Choroid plexus epithelial cell (primary cell): ENCODE measurements around the gene SHISA4.
A peak's percentile ranks its signal among the peaks of the same experiment; 100 is the strongest.
"Not testable (repeated sequence)": the region's sequence is repeated elsewhere in the genome, so short reads cannot be mapped to it uniquely, and the experiment has no call there.

Experiments used
- DNase-seq: peaks from one replicate; pipeline ENCODE4 v3.0.0-alpha.2; 2010; ENCODE audit warnings: low read depth
- H3K4me3 ChIP-seq: 2 replicates; pipeline ENCODE4 v1.5.1; 2011; ENCODE audit warnings: low read depth, mild to moderate bottlenecking, control low read depth, low read length, moderate library complexity
- TF ChIP-seq, protein P1 (sequence below): conservative IDR thresholded peaks from 2 replicates; pipeline ENCODE4 v1.5.1; 2011; ENCODE audit warnings: low read depth, mild to moderate bottlenecking, control low read depth, inconsistent platforms, low read length, moderate library complexity

The SHISA4 gene, protein sequence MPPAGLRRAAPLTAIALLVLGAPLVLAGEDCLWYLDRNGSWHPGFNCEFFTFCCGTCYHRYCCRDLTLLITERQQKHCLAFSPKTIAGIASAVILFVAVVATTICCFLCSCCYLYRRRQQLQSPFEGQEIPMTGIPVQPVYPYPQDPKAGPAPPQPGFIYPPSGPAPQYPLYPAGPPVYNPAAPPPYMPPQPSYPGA

DNA sequence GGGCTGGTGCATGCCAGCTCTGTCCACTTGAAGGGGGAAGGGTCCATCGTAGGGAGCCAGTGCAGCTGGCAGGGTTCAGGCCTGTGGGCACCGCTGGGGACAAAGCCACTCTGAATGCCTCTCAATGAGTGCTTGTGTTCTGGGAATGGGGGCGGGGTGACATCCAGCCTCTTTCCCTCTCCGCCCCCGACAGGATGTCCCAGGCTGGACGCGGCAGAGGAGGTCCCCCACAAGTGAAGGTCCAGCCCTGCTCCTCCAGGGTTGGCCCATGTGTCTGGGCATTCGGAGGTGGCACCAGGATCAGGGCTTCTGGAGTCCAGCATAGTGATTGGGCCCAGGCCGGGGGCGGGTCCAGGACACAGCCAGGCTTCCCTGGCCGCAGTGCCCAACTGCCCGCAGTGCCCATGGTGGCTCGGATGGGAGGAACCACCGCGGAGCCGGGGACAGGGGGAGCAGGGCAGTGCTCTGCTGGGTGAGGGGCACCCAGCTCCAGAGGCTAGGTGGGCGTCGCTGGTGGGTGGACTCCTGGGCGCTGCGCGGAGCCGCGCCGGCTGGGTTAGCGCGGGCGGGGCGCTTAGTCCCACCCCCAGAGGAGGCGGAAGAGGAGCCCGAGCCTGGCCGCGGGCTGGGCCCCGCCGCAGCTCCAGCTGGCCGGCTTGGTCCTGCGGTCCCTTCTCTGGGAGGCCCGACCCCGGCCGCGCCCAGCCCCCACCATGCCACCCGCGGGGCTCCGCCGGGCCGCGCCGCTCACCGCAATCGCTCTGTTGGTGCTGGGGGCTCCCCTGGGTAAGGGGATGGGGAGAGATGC, at the start of gene SHISA4:
Gene SHISA4, plus strand, starts transcription at position 617 of the 808 bp plus-strand sequence. Its CDS starts 97 bp downstream, at position 714.
- H3K4me3 ChIP-seq = peak within 1 kb of the TSS; percentile 80
- peak; percentile 30 for DNase-seq
- TF ChIP-seq, protein P1, sequence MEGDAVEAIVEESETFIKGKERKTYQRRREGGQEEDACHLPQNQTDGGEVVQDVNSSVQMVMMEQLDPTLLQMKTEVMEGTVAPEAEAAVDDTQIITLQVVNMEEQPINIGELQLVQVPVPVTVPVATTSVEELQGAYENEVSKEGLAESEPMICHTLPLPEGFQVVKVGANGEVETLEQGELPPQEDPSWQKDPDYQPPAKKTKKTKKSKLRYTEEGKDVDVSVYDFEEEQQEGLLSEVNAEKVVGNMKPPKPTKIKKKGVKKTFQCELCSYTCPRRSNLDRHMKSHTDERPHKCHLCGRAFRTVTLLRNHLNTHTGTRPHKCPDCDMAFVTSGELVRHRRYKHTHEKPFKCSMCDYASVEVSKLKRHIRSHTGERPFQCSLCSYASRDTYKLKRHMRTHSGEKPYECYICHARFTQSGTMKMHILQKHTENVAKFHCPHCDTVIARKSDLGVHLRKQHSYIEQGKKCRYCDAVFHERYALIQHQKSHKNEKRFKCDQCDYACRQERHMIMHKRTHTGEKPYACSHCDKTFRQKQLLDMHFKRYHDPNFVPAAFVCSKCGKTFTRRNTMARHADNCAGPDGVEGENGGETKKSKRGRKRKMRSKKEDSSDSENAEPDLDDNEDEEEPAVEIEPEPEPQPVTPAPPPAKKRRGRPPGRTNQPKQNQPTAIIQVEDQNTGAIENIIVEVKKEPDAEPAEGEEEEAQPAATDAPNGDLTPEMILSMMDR = no peak

GRCh38 chr1:201839089-201839488, 49.6 kb upstream of the SHISA4 start:
- H3K4me3 ChIP-seq, DNase-seq: not testable (repeated sequence)

- TF ChIP-seq, protein P1 = no peak
- DNase-seq = no peak
- H3K4me3 ChIP-seq = no peak overlapping the region
Measured at GRCh38 chr1:201840055-201840454, 48.6 kb upstream of the SHISA4 start.

DNA sequence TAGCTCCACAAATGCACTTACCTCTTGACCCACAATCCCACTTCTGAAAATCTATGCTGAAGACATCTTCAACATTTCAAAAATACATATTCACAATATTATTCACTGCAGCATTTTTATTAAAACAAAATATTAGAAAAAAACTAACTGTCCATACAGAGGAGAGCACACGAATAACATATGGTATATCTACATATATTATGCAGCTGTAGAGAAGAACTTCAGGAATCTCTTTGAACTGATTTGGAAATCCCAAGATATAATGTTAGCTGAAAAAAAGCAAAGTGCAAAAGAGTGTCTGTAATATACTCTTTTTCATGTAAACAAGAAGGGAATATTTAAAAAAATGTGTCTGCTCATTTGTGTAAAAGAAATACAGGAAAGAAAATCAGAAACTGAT, 48.2 kb upstream of the SHISA4 start:
- H3K4me3 ChIP-seq = no peak overlapping the region
- TF ChIP-seq, protein P1 = no peak
- DNase-seq = no peak

DNA sequence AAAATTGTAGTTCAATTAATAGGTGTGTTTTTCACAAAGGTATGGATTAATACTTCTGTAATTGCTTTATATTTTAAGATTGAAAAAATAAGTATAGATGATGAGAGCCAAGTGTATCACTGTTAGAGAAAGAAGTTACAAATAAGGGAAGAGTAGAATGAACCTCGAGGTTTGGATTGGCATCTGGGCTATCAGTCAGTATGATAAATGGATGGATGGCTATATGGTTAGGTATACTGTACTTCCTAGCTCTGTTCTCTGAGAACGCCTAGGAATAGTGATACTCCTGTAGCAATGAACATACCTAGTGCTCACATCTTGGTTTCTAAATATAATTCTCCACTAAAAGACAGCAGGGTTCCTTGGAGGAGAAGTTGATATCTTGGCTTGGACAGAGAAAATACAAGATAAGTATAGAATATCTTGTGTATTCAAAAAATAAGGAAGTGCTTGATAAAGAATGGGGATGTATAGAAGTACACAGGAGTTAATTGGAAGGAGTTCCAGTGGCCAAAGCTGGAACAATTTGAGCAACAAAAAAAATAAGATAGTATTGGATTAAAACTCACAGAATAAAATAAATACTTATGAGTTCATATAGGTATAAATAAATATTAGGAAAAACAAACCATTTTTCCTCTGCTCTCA, 47.3 kb upstream of the SHISA4 start:
- no peak overlapping the region for H3K4me3 ChIP-seq
- DNase-seq = no peak
- TF ChIP-seq, protein P1 = no peak

GRCh38 chr1:201842472-201843027, 46.1 kb upstream of the SHISA4 start:
- H3K4me3 ChIP-seq = no peak overlapping the region
- TF ChIP-seq, protein P1 = no peak
- DNase-seq = no peak
